GM21786 (cell line): ENCODE data around the gene SATB1.
"Not testable (repeated sequence)": the region's sequence is repeated elsewhere in the genome, so short reads cannot be mapped to it uniquely, and the experiment has no call there.

Experiments used
- ATAC-seq: cut with Tn5 transposase; IDR thresholded peaks from one replicate; pipeline ENCODE4 v1.9.1; 2021; ENCODE audit not compliant: unreplicated experiment

SATB1 gene

GRCh38 chr3:18355832-18356231, 69.3 kb downstream of the SATB1 start:
- ATAC-seq = no peak

DNA sequence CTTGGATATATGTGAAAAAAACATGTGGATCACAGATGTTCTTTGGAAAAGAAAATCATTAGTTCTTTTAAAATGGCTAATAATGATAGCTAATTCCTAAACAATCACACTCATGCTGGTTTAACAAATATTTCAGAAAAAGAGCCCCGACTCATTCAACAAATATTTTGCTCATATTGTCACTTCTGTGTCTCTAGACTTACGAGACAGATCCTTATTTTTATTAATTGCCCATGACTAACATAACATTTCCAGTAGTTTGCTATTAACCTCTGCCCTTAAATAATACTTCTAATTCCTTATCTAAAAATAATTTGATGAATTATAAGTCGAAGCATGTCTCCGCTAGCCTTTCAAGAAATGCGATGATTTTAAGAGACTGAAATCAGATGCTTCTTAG, 70.4 kb downstream of the SATB1 start:
- no peak for ATAC-seq

DNA sequence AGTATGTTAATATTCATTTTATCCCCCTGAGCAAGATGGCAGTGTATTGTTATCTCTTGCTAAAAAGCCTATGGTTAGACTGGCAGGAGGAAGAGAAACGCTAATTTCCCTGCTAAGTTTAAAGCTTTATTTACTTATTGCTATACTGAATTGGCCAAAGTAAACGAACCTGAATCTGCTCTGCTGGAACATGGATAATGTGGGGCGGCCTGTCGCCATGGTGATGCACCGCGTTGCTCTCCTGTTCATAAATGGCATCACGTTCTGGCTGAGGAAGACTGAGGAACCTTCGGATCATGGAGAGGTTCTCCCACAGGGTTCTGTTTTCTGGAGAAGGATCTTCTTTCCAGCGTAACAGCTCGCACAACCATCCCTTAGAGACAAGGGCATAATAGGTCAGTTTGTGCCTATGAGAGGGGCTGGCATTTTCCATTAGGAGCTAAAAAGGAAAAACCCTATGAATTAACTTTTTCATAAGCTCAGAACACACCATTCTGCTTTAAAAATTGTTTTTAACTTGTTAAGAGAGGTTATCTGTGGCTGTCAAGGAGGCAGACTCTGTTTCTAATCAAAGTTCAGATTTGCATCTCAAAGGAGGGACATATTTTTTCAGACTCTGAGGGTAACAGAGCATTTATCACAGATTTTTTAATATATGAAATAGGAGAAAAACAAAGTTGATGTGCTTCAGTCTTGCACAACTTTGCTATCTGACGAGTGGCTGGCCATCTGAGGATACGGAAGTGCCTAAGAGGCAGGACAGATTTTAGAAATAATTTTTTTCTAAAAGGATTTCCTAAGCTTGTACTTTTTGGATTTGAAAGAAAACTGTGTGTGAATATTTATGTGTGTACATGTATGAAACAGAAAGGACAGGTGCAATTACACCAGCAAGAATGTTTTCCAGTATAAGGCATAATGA, 73.1 kb downstream of the SATB1 start:
- no peak for ATAC-seq

DNA sequence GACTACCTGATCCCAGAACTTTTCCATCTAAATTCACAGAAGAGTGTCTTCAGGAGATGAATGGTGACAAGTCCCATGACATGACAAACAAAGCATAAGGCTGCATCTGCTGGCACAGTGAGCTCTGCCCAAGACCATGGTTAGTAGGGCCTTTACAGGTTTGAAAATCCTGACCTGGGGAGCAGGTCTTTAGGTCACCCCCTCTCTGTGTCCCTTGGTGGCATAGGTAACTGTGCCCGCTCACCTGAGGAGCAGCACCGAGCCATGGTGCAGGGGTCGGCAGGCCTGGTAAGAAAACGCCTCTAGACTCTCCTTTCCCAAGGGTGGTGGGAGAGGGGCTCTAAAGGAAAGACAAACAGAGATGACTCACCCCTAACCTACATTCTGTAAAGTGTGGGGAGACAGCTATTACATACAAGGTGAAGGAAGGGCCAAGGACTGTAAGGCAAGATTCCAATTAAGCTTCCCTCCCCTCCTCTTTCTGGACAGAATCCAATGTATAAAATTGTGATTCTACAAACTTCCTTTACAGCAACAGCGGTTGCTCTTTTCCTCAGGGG, 74.0 kb downstream of the SATB1 start:
- no peak for ATAC-seq

DNA sequence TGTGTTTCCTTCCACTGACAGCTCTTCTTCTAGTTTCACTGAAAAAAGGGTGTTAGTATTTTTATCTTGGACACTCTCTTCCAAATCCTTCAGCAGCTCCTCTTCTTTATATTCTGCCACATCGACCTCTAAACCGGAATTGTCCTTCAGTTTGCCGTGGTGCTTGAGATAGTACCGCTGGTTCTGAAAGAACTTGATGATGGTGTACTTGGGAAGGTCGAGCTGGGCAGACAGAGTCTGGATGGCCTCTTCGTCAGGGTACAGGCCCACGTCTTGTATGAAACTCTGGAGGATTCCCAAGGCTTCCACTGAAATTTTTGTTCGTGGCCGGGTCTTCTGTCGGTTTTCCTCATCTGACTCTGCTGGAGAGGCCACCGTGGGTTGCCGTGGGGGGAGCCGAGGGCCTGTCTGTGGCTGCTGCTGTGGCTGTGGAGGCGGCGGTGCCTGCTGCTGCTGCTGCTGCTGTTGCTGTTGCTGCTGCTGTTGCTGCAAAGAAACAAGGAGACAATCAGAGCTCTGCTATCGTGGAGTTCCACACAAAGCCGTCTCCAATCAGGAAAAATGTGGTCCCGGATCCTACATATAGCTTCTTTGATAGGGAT, 75.8 kb downstream of the SATB1 start:
- no peak for ATAC-seq

DNA sequence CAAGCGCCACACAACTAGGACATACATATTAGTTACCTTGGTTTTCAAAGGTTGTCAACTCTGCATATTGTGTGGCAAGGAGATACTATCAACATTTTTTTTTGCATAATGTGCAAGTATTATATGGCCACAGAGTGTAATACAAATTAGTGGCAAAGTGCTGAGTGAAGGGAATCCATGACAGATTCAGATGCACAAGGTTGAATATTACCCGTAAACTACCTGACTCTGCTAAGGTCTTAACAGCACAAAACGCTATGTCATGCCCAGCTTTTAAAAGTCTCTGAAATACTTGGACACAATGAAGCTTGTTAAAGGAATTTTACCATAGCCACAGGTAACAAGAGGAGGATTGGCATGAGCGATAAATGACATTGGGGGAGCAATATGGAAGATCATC, 79.0 kb downstream of the SATB1 start:
- no peak for ATAC-seq

- ATAC-seq = no peak
These were observed 80.1 kb downstream of the SATB1 start for GRCh38 chr3:18345015-18345367.

DNA sequence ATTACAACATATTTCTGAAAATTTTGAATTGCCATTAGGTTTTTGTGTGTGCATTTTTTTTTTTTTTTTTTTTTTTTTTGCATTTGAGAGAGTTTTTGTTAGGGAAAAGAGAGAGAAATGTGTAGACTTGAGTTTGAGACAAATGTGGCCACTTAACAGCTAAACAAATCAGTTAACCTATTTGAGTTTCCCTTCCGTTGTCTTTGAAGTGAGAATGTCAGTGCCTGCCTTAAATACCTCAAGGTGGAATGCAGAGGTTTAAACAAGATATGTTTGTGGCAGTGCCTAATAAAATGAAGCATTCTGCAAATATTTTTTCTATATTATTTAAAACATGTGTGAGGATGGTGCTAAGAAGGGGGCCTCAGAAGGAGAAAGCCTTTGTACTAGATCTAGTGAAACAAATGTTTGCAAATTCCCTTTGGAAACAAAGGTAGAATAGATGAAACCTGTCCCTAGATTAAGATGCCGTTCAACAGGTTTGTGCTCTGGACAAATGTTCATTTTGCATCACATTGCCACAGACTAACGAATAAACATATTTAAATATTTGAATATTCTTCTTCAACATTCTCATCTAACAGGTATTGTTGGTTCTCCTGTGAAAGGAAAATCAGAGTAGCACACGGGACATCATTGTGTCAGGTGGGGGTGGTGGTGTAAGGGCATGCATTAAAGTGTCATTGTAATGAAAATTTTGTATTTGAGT, 80.7 kb downstream of the SATB1 start:
- ATAC-seq = no peak

GRCh38 chr3:18343809-18344208, 81.3 kb downstream of the SATB1 start:
- no peak for ATAC-seq

- no peak for ATAC-seq
These were observed 86.2 kb downstream of the SATB1 start for GRCh38 chr3:18338827-18339514.

GRCh38 chr3:18337231-18337630, 87.9 kb downstream of the SATB1 start:
- no peak for ATAC-seq

DNA sequence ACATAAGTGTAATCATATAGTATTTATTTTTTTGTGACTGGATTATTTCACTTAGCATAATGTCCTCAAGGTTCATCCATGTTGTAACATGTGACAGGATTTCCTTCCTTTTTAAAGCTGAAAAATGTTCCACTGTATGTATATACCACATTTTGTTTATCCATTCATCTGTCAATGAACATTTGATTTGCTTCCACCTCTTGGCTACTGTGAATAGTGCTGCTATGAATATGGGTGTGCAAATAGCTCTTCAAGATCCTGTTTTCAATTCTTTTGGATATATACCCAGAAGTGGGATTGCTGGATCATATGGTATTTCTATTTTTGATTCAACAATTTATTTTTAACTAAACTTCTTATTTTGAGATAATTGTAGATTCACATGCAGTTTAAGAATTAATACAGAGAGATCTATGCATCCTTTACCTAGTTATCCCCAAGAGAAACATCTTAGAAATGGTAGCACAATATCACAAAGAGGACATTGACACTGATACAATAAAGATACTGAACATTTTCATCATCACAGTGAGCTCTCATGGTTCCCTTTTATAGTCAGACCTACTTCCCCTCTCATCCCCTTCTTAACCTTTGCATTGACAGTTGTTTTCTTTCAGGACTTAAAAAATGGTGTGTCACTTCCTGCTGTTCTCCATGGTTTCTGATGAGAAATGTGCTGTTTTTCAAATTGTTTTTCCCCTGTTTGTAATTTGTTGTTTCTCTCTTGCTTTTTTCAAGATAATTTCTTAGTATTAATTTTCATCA, 90.1 kb downstream of the SATB1 start:
- no peak for ATAC-seq

DNA sequence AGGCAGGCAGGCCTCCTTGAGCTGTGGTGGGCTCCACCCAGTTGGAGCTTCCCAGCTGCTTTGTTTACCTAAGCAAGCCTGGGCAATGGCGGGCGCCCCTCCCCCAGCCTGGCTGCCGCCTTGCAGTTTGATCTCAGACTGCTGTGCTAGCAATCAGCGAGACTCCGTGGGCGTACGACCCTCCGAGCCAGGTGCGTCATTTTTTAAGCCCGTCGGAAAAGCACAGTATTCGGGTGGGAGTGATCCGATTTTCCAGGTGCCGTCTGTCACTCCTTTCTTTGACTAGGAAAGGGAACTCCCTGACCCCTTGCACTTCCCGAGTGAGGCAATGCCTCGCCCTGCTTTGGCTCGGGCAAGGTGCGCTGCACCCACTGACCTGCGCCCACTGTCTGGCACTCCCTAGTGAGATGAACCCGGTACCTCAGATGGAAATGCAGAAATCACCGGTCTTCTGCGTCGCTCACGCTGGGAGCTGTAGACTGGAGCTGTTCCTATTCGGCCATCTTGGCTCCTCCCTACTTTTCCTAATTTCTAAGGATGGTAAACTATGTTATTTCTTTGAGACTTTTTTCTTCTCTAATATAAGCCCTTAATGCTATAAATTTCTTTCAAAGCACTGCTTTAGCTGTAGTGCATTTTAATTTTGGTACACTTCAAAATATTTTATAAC, 94.2 kb downstream of the SATB1 start:
- not testable (repeated sequence) for ATAC-seq

GRCh38 chr3:18308096-18308650, 117.0 kb downstream of the SATB1 start:
- no peak for ATAC-seq

GRCh38 chr3:18307529-18307928, 117.6 kb downstream of the SATB1 start:
- no peak for ATAC-seq

DNA sequence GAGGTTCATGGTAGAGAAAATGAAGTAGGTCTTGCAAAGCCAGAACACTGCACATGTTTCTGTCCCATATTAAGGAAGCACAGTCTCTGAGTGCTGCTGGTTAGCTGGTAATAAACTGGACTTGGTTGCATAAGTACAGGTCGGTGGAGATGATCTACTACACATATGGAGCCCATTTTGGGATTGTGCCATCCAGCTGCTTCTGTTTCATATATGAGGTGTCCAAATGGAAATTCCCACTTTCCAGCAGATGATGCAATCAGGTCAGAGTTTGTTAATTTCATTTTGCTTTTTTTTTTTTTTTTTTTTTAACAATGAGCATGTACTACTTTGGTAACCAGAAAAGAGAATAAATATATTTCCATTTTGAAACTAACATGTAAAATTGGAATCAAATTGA, 122.6 kb downstream of the SATB1 start:
- no peak for ATAC-seq

- no peak for ATAC-seq
These were observed 123.4 kb downstream of the SATB1 start for GRCh38 chr3:18301781-18302180.

DNA sequence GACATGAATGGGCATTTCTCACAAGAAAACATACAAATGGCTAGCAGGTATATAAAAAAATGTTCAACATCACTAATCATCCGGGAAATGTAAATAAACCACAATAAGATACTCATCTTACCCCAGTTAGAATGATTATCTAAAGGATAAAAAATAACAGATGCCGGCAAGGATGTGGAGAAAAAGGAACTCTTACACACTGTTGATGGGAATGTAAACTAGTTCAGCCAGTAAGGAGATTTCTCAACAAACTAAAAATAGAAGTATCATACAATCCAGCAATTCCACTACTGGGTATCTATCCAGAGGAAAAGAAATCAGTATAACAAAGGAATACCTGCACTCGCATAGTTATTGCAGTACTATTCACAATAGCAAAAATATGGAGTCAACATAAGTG, 124.2 kb downstream of the SATB1 start:
- no peak for ATAC-seq

DNA sequence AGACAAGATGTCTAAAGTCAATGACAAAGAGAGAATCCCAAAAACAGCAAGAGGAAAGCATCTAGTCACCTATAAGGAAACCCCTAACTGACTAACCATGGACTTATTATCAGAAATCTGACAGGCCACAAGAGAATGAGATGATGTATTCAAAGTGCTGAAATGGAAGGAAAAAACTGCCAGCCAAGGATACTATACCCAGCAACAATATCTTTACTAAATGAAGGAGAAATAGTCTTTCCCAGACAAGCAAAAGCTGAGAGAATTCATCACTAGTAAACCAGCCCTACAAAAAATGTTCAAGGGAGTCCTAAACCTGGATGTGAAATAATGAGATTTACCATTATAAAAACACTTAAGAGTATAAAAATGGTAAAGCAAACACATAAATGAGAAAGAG, 128.0 kb downstream of the SATB1 start:
- ATAC-seq = no peak
